Left renal cortex interstitium (tissue), 4 donors: ENCODE data around the gene BTBD9. TPM values are rescaled to one million over a fixed set of nuclear protein-coding genes. Genes with fewer than 3 reads are reported as not detected.
A peak's percentile ranks its signal among the peaks of the same experiment; 100 is the strongest.

Source experiments
- DNase-seq, 4 donors: peaks; one replicate each; pipeline ENCODE4 v3.0.0-alpha.2; 2013; ENCODE audit warnings: low read depth in 4 of 4, low spot score in 2 of 4, missing footprints in 1 of 4
- polyA plus RNA-seq, 4 donors: library from polyadenylated mRNA; unstranded; fragments of 120-200 nt; gene quantifications; one replicate each; pipeline ENCODE4 v1.2.1, GENCODE V29; 2013; ENCODE audit not compliant: insufficient read length in 4 of 4

The BTBD9 gene
- polyA plus RNA-seq, 4 donors, result 12.1 to 15.7 (median 12.9) TPM

GRCh38 chr6:38567436-38567835 is 72.3 kb downstream of the BTBD9 start:
- no peak for DNase-seq

- no peak for DNase-seq
Measured at GRCh38 chr6:38566295-38567030, 73.3 kb downstream of the BTBD9 start.

DNA sequence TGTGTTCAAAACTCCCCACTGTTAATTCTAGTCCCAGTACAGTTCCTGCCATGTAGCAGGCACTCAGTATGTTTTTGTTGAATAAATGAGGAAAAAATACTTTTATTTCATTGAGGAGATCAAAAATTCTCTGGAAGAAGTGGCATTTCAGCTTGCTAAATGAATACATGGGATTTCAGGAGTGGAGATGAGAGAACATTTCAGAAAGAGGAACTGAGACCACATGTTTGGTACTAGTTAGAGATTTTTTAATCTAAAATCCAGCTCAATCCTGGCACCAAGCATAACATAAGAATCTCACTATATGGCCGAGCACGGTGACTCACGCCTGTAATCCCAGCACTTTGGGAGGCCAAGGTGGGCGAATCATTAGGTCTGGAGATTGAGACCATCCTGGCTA is 75.4 kb downstream of the BTBD9 start:
- DNase-seq, result no peak

GRCh38 chr6:38555606-38556005 is 84.1 kb downstream of the BTBD9 start:
- no peak for DNase-seq

GRCh38 chr6:38554700-38555413 is 84.9 kb downstream of the BTBD9 start:
- DNase-seq, result no peak

DNA sequence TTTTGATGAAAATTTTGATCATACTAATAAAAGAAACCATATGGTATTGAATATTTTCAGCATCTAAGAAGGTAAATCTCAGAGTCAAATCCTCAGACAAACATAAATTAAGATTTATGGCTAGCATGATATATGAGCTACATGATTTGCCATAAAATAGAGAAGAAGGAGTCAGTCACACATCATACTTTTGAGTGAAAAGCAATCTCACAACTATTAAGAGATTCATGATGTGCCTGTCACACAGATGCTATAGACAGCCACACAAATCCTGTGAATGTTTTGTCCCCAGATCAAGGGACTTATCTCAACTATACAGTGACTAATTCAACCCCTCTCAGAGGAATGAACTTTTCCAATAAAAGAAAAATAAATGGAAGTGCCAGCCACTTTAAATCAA is 85.7 kb downstream of the BTBD9 start:
- no peak for DNase-seq

DNA sequence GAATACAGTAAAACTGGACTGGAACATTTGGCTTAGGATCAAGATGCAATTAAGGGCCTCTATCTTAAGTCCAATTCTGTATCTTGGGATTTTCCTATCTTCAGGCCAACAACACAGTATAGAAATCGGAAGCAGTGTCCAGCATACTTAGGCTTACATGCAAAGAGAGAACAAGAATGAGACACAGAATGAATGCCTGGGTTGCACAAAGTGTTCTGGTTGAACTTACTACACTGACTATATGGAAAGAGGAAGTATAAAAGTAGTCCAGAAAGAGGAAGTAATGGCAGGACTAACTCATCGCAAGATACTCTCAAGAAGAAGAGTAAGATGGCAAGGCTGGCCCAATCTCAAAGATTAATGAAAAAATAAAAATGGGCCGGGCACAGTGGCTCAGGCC is 87.6 kb downstream of the BTBD9 start:
- no peak for DNase-seq

DNA sequence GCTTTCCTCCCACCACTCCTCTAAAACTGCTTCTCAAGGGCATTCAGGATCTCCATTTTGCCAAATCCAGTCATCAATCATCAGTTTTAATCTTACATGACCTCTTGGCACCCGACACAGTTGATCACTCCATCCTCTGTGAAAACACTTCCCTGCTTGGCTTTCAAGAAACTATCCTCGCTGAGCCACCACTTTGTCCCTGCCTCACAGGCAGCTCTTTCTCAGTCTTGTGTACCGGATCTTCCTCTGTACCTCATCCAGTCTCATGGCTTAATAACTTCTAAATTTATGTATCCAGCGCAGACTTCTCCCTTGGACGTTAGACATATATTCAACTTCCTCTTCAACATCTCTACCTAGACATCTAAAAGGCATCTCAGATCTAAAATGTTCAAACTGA is 89.9 kb downstream of the BTBD9 start:
- DNase-seq, result no peak

GRCh38 chr6:38549180-38549579 is 90.5 kb downstream of the BTBD9 start:
- DNase-seq, result no peak

DNA sequence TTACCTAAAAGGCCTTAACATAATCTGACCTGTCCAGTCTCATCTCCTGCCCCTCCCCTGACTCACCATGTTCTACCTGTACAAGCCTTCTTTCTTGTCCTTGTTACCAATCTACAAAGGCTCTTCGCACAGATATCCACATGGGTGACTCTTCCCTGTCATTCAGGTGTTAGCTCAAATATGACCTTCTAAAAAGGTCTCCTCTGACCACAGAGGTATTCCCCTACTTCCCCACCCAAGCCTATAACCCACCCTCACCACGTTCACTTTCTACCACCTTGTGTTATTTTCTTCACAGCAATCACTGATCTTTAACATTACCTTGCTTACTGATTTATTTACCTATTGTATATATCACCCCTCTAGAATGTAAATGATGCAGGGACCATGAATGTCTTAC is 96.7 kb downstream of the BTBD9 start:
- no peak for DNase-seq

DNA sequence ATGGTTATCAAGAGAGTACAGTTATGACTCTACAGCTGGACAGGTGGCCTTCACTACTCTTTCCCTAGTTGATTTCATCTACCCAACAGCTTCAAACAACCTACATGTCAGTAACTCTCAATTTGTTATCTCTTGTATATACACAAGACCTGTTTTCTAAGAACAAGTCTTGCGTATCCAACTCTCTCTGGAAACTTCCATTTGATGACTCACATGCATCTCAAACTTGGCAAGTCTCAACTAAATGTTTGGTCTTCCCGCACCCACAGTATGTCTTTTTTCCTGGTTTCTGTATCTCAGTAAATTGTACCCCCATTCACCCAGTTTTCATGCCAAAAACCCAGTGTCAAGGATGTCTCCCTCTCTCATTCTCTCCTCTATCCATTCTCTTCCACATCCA is 97.7 kb downstream of the BTBD9 start:
- DNase-seq, result no peak

DNA sequence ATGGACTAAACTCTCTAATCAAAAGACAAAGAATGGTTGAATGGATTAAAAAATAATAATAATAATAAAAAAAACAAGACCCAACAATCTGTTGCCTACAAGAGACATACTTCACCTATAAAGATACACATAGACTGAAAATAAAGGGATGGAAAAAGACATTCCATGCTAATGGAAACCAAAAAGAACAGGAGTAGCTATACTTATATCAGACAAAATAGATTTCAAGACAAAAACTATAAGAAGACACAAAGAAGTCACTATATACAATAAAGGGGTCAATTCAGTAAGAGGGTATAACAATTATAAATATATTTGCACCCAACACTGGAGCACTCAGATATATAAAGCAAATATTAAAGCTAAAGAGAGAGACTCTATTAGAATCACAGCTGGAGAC is 106.7 kb downstream of the BTBD9 start:
- no peak for DNase-seq

DNA sequence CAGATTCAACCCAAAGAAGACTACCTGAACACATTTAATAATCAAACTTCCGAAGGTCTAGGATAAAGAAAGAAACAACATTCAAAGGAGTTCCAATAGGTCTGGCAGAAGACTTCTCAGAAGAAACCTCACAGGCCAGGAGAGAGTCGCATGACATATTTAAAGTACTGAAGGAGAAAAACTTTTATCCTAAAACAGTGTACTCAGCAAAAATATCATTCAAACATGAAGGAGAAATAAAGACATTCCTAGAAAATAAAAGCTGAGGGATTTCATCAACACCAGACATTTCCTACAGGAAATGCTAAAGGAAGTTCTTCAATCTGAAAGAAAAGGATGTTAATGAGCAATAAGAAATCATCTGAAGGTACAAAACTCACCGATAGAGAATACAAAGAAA is 108.6 kb downstream of the BTBD9 start:
- no peak for DNase-seq

DNA sequence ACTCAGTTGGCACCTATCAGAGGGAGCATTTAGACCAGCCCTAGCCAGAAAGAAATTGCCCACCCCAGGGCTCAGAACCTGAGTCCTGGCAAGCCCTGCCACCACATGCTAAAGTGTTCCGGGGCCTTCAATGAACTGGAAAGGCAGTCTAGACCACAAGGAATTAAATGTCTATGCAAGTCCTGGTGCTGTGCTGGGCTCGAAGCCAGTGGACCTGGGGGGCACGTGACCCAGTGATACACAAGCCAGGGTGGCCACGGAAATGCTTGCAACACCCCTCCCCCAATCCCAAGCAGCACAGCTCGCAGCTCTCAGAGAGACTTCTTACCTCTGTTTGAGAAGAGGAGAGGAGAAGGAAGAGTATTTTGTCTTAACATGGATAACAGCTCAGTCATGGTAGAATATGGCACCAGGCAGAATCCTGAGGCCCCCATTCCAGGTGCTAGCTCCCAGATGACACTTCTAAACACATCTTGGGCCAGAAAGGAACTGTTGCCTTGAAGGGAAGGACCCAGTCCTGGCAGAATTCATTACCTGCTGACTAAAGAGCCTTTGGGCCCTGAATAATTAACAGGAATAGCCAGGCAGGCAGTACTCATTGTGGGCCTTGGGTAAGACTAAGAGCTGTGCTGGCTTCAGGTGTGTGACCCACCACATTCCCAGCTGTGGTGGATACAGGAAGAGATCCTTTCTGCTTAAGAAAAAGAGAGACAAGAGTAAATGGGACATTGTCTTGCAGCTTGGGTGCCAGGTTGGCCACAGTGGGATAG is 111.3 kb downstream of the BTBD9 start:
- no peak for DNase-seq

DNA sequence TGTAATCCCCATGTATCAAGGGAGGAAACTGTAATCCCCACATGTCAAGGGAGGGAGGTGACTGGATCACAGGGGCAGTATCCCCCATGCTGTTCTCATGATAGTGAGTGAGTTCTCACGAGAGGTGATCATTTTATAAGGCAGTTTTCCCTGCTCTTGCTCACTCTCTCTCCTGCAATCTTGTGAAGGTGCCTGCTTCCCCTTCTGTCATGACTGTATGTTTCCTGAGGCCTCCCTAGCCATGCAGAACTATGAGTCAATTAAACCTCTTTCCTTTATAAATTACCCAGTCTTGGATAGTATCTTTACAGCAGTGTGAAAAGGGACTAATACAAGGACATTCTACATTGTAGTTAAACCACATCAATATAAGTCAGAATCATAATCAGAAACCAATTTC is 112.4 kb downstream of the BTBD9 start:
- no peak for DNase-seq

DNA sequence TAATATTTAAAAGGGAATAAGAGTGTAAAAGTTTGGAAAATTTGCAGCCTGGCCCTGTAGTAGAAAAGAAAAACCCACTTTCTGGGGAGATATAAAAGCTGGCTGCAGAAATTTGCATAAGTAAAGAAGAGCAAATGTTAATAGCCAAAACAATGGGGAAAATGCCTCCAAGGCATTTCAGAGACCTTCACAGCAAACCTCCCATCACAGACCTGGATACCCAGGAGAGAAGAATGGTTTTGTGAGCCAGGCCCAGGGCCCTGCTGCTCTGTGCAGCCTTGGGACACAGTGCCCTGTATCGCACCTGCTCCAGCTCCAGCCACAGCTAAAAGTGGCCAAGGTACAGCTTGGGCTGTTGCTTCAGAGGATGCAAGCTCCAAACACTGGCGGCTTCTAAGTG is 113.8 kb downstream of the BTBD9 start:
- DNase-seq, result no peak

DNA sequence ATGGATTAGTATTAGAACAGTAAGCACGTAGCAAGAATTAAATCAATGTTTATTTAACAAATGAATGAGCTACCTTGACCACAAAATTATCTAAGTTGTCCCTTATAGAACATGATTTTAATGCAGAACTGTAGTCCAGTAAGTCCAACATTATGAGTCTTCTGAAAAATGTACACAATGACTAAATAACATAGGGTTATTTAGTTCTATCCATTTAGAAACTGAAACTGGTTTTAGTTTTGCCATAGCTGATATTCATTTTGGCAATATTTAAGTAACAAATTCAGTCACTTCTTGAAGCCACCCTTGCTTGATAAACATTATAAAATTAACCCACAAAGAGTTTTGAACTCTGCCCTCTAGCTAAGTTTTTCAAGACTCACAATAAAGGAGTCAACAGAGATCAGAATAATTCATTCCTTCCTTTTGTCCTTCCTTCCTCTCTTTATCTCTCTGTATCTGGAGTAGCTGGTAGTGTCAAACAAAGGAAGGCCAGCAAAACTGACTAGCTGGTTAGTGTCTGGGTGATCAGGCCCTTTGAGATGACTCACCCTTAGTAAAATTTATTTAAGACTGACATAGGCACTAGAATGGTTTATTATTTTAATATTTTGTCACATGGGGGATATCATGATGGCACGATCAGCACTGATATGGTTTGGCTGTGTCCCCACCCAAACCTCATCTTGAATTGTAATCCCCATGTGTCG is 115.1 kb downstream of the BTBD9 start:
- no peak for DNase-seq

GRCh38 chr6:38522322-38522721 is 117.4 kb downstream of the BTBD9 start:
- DNase-seq, result peak in 1 of 4 donors; percentile 31

- no peak for DNase-seq
Measured at GRCh38 chr6:38518511-38519304, 121.0 kb downstream of the BTBD9 start.

DNA sequence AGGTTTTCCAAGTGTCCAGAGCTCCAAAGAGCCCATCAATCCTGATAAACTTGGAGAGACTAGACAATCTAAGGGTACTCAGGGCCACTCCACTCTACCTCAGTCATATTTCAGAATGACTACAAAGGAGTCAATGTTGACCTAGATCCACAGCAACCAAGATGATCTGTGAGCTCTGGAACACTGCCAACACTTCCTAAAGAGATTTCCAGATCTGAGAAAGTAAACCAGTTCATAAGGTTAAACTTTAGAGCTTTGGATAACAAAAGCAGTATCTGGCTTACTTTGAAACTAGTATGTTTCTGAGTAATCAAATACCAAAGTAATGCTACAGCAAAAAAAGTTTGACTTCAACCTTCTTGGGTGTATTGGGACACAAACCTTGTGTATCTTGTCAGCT is 122.7 kb downstream of the BTBD9 start:
- DNase-seq, result no peak
